Neutrophil (primary cell): ENCODE data around the gene PLEKHA7.
A peak's percentile ranks its signal among the peaks of the same experiment; 100 is the strongest.
"Not testable (repeated sequence)": the region's sequence is repeated elsewhere in the genome, so short reads cannot be mapped to it uniquely, and the experiment has no call there.

Experiments used
- H3K27ac ChIP-seq: fragments of 200-600 bp; sonication (generic); 2 replicates; pipeline ENCODE4 v1.5.1; 2016; ENCODE audit warnings: mild to moderate bottlenecking, moderate library complexity
- H3K27me3 ChIP-seq: fragments of 200-600 bp; sonication (generic); 2 replicates; pipeline ENCODE4 v1.6.0; 2016; ENCODE audit warnings: mild to moderate bottlenecking
- H3K36me3 ChIP-seq: fragments of 200-600 bp; sonication (generic); 2 replicates; pipeline ENCODE4 v1.5.1; 2017
- H3K4me1 ChIP-seq, 2 experiments: fragments of 200-600 bp in 1 of 2; sonication (generic) in 1 of 2; 1 replicate in 1 of 2; 2 replicates in 1 of 2; pipeline versions ENCODE4 v1.5.1 to v1.6.1; 2013 to 2016; ENCODE audit warnings: low read depth in 1 of 2, low read length in 1 of 2, mild to moderate bottlenecking in 1 of 2, moderate library complexity in 1 of 2; ENCODE audit not compliant: control insufficient read depth in 1 of 2, insufficient read depth in 1 of 2
- H3K4me3 ChIP-seq, 2 experiments: fragments of 200-600 bp in 1 of 2; sonication (generic) in 1 of 2; 1 replicate in 1 of 2; 2 replicates in 1 of 2; pipeline ENCODE4 v1.5.1; 2013 to 2016; ENCODE audit warnings: low read depth in 1 of 2, low read length in 1 of 2, mild to moderate bottlenecking in 1 of 2, moderate library complexity in 1 of 2
- H3K9me3 ChIP-seq: fragments of 200-600 bp; sonication (generic); 2 replicates; pipeline ENCODE4 v1.5.1; 2016
- CTCF ChIP-seq: fragments of 200-600 bp; sonication (generic); IDR thresholded peaks from 2 replicates; pipeline ENCODE4 v1.5.1; 2016; ENCODE audit warnings: antibody characterized with exemption

The PLEKHA7 gene, protein sequence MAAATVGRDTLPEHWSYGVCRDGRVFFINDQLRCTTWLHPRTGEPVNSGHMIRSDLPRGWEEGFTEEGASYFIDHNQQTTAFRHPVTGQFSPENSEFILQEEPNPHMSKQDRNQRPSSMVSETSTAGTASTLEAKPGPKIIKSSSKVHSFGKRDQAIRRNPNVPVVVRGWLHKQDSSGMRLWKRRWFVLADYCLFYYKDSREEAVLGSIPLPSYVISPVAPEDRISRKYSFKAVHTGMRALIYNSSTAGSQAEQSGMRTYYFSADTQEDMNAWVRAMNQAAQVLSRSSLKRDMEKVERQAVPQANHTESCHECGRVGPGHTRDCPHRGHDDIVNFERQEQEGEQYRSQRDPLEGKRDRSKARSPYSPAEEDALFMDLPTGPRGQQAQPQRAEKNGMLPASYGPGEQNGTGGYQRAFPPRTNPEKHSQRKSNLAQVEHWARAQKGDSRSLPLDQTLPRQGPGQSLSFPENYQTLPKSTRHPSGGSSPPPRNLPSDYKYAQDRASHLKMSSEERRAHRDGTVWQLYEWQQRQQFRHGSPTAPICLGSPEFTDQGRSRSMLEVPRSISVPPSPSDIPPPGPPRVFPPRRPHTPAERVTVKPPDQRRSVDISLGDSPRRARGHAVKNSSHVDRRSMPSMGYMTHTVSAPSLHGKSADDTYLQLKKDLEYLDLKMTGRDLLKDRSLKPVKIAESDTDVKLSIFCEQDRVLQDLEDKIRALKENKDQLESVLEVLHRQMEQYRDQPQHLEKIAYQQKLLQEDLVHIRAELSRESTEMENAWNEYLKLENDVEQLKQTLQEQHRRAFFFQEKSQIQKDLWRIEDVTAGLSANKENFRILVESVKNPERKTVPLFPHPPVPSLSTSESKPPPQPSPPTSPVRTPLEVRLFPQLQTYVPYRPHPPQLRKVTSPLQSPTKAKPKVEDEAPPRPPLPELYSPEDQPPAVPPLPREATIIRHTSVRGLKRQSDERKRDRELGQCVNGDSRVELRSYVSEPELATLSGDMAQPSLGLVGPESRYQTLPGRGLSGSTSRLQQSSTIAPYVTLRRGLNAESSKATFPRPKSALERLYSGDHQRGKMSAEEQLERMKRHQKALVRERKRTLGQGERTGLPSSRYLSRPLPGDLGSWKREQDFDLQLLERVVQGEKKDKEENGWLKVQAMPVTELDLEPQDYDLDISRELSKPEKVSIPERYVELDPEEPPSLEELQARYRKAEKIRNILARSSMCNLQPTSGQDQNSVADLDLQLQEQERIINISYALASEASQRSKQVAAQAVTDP

GRCh38 chr11:17014321-17014832 lies at the start of gene PLEKHA7:
TSS of gene PLEKHA7 (minus strand) at chr11:17014414. CDS start at chr11:17014401, 13 bp downstream.
- peaks cover 12 to 17% of the 10 kb centered on the region in 2 experiments for H3K4me1 ChIP-seq
- H3K27ac ChIP-seq = no peak within 1 kb of the TSS
- H3K9me3 ChIP-seq = no peaks in the 10 kb centered on the region
- no peaks in the 10 kb centered on the region for H3K36me3 ChIP-seq
- TF ChIP-seq CTCF = no peak
- peak within 1 kb of the TSS; percentile 46 to 54 for H3K4me3 ChIP-seq
- H3K27me3 ChIP-seq = peaks cover 99% of the 10 kb centered on the region

GRCh38 chr11:17063171-17064002 lies 49.2 kb upstream of the PLEKHA7 start:
- H3K4me3 ChIP-seq = no peak overlapping the region
- H3K9me3 ChIP-seq = no peaks in the 10 kb centered on the region
- H3K4me1 ChIP-seq = no peaks in the 10 kb centered on the region
- no peak overlapping the region for H3K27ac ChIP-seq
- TF ChIP-seq CTCF = no peak
- no peaks in the 10 kb centered on the region for H3K36me3 ChIP-seq
- no peaks in the 10 kb centered on the region for H3K27me3 ChIP-seq

- H3K4me3 ChIP-seq, H3K27me3 ChIP-seq, H3K27ac ChIP-seq, H3K9me3 ChIP-seq, H3K36me3 ChIP-seq, H3K4me1 ChIP-seq: not testable (repeated sequence)
Observed at GRCh38 chr11:17051146-17051545, 36.9 kb upstream of the PLEKHA7 start.

DNA sequence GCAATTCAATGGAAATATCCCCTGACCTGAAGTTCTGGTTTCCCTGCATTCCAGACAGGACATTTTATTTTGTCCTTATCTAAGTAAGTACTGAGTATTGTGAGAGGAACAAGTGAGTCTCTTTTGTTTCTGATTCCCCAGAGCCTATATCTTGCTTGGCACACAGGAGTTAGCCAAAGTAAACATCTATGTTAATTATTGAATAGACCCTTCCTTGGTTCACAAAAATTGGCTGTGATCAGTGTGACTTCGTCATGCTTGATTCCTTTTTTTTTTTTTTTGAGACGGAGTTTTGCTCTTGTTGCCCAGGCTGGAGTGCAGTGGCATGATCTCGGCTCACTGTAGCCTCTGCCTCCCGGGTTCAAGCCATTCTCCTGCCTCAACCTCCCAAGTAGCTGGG lies 34.3 kb upstream of the PLEKHA7 start:
- H3K36me3 ChIP-seq, H3K4me1 ChIP-seq, H3K4me3 ChIP-seq, H3K27ac ChIP-seq, H3K9me3 ChIP-seq, H3K27me3 ChIP-seq: not testable (repeated sequence)

- Histone ChIP-seq H3K27me3 (peaks cover 9% of the 10 kb centered on the region), H3K4me1 (no peaks in the 10 kb centered on the region), H3K27ac (no peak overlapping the region), H3K4me3 (no peak overlapping the region), H3K9me3 (no peaks in the 10 kb centered on the region), H3K36me3 (no peaks in the 10 kb centered on the region)
- no peak for TF ChIP-seq CTCF
Observed at GRCh38 chr11:17046690-17047089, 32.5 kb upstream of the PLEKHA7 start.
